DMS153 (cell line): ENCODE measurements around the gene FRMPD2.
"Not testable (repeated sequence)": the region's sequence is repeated elsewhere in the genome, so short reads cannot be mapped to it uniquely, and the experiment has no call there.

Source experiments
- DNase-seq: peaks from one replicate; lab custom pipeline; 2025; lab: John Stamatoyannopoulos, UW

FRMPD2 gene

DNA sequence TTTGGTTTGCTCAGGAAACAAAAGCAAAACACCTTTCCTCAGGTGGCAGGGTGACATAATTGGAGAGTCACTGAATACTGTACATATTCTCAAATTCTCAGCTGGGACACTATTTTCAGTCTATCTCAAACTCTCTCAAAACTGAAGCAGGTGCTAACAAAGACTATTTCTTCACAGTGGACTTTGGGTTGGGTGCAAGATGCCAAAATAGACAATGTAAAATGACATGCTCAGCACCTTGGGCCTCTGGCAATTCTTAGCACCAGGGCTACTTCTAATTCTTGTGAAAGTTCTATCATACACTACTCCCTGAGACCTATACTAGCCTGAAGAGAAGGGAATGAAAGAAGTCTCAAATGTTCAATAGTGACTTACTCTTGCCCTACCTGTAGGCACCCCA lies 151.9 kb downstream of the FRMPD2 start:
- DNase-seq = not testable (repeated sequence)

DNA sequence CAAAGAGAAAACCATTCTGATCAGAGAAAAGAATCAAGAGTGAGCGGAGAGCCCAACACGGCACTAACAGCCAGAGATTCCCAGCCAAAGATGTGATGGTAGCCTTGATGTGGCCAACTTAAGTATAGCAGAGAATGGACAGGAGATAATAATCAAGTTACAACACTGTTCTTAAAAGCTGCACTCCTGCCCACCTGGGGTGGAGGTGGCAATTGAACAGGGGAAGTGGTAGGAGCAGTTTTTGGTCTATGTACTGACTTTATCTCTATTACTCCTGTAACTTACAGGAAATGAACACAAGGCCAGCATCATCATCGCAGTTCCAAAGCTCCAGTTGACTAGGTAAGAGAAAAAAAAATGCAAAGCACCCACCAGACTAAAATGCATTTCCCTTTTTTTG lies 164.2 kb downstream of the FRMPD2 start:
- not testable (repeated sequence) for DNase-seq
